ENCODE results near the gene NTN4.

The NTN4 gene

DNA sequence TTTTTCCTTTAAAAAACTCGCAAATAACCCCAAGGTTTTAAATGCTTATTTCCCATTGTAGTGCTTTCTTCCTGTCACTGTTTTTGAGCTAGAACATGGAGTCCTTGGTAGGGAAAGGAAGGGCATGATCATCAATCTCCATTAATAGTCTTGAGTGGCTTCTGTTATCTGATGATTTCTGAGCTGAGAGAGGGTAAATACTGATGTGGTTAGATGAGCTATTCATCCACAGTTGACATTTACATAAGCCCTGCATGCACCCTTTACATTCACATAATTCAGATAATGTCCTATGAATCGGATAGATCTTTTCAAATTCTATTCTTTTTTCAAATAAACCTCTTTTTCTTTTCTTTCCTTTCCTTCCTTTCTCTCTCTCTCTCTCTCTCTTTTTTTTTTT lies 81.4 kb downstream of the NTN4 start:
- H3K4me2 ChIP-seq (ENCODE audit: low read length), result no peak overlapping the region
- TF ChIP-seq, protein P1, sequence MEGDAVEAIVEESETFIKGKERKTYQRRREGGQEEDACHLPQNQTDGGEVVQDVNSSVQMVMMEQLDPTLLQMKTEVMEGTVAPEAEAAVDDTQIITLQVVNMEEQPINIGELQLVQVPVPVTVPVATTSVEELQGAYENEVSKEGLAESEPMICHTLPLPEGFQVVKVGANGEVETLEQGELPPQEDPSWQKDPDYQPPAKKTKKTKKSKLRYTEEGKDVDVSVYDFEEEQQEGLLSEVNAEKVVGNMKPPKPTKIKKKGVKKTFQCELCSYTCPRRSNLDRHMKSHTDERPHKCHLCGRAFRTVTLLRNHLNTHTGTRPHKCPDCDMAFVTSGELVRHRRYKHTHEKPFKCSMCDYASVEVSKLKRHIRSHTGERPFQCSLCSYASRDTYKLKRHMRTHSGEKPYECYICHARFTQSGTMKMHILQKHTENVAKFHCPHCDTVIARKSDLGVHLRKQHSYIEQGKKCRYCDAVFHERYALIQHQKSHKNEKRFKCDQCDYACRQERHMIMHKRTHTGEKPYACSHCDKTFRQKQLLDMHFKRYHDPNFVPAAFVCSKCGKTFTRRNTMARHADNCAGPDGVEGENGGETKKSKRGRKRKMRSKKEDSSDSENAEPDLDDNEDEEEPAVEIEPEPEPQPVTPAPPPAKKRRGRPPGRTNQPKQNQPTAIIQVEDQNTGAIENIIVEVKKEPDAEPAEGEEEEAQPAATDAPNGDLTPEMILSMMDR (IDR thresholded peaks at IDR 0.05; ENCODE audit: low read depth, low read length, poor library complexity, severe bottlenecking), result no peak
- TF ChIP-seq EZH2phosphoT487 (IDR thresholded peaks at IDR 0.05; ENCODE audit: borderline replicate concordance, low read length), result no peak
- H3K4me1 ChIP-seq (ENCODE audit: control insufficient read depth, low read length), result no peaks in the 10 kb centered on the region
- H4K20me1 ChIP-seq (ENCODE audit: control insufficient read depth, insufficient read depth, low read depth, low read length), result no peaks in the 10 kb centered on the region
- no peaks in the 10 kb centered on the region for H3K36me3 ChIP-seq (ENCODE audit: control insufficient read depth, low read length)
- no peaks in the 10 kb centered on the region for H3K9me3 ChIP-seq (ENCODE audit: control insufficient read depth, insufficient read depth, low read length)
- peaks cover 6% of the 10 kb centered on the region; the same call in 1 of the 2 replicates for H3K27me3 ChIP-seq (ENCODE audit: control insufficient read depth, low read length)
- no peak overlapping the region for H3K4me3 ChIP-seq (ENCODE audit: low read length)
- H3F3A ChIP-seq (ENCODE audit: control insufficient read depth, insufficient read depth), result no peaks in the 10 kb centered on the region
- no peak overlapping the region for H3K27ac ChIP-seq (ENCODE audit: low read depth, low read length)
- no peaks in the 10 kb centered on the region for H3K79me2 ChIP-seq (ENCODE audit: control insufficient read depth, low read length)
- H3K9me2 ChIP-seq (replicated peaks; ENCODE audit: control insufficient read depth, low read length), result no peaks in the 10 kb centered on the region

DNA sequence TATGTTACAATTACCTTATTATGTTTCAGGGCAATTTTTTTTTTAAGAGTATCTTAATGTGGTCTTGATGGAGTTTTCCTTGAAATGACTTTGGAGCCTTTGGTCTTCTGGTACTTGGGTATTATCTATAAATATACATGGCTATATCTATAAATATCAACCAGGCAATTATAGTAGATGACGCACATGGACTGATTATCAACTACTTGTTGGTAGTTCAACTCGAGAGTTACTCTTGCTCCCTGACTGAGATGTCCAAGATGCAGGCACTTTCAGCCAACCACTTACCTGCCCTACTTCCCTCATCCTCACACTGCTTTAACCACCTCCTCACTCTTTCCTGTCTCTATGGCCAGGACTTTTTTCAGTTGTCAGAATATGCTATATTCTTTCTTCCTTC lies 85.4 kb downstream of the NTN4 start:
- H3K9me2 ChIP-seq (replicated peaks; ENCODE audit: control insufficient read depth, low read length), result no peaks in the 10 kb centered on the region
- H3K4me3 ChIP-seq (ENCODE audit: low read length), result no peak overlapping the region
- no peaks in the 10 kb centered on the region for H3K36me3 ChIP-seq (ENCODE audit: control insufficient read depth, low read length)
- H3K9me3 ChIP-seq (ENCODE audit: control insufficient read depth, insufficient read depth, low read length), result no peaks in the 10 kb centered on the region
- H3K4me1 ChIP-seq (ENCODE audit: control insufficient read depth, low read length), result no peaks in the 10 kb centered on the region
- no peak for TF ChIP-seq EZH2phosphoT487 (IDR thresholded peaks at IDR 0.05; ENCODE audit: borderline replicate concordance, low read length)
- TF ChIP-seq, protein P1 (IDR thresholded peaks at IDR 0.05; ENCODE audit: low read depth, low read length, poor library complexity, severe bottlenecking), result no peak
- no peak overlapping the region for H3K27ac ChIP-seq (ENCODE audit: low read depth, low read length)
- H3K27me3 ChIP-seq (ENCODE audit: control insufficient read depth, low read length), result peaks cover 6% of the 10 kb centered on the region; the same call in 1 of the 2 replicates
- no peaks in the 10 kb centered on the region for H3K79me2 ChIP-seq (ENCODE audit: control insufficient read depth, low read length)
- H4K20me1 ChIP-seq (ENCODE audit: control insufficient read depth, insufficient read depth, low read depth, low read length), result no peaks in the 10 kb centered on the region
- no peak overlapping the region for H3K4me2 ChIP-seq (ENCODE audit: low read length)
- no peaks in the 10 kb centered on the region for H3F3A ChIP-seq (ENCODE audit: control insufficient read depth, insufficient read depth)

GRCh38 chr12:95703986-95704385 lies 86.6 kb downstream of the NTN4 start:
- H3K27ac ChIP-seq (ENCODE audit: low read depth, low read length), result no peak overlapping the region
- H3K79me2 ChIP-seq (ENCODE audit: control insufficient read depth, low read length), result no peaks in the 10 kb centered on the region
- no peaks in the 10 kb centered on the region for H3F3A ChIP-seq (ENCODE audit: control insufficient read depth, insufficient read depth)
- TF ChIP-seq EZH2phosphoT487 (IDR thresholded peaks at IDR 0.05; ENCODE audit: borderline replicate concordance, low read length), result no peak
- TF ChIP-seq, protein P1 (IDR thresholded peaks at IDR 0.05; ENCODE audit: low read depth, low read length, poor library complexity, severe bottlenecking), result no peak
- H3K4me2 ChIP-seq (ENCODE audit: low read length), result no peak overlapping the region
- H3K4me1 ChIP-seq (ENCODE audit: control insufficient read depth, low read length), result no peaks in the 10 kb centered on the region
- H4K20me1 ChIP-seq (ENCODE audit: control insufficient read depth, insufficient read depth, low read depth, low read length), result no peaks in the 10 kb centered on the region
- no peak overlapping the region for H3K4me3 ChIP-seq (ENCODE audit: low read length)
- H3K27me3 ChIP-seq (ENCODE audit: control insufficient read depth, low read length), result peaks cover 12% of the 10 kb centered on the region
- no peaks in the 10 kb centered on the region for H3K9me3 ChIP-seq (ENCODE audit: control insufficient read depth, insufficient read depth, low read length)
- H3K36me3 ChIP-seq (ENCODE audit: control insufficient read depth, low read length), result no peaks in the 10 kb centered on the region
- H3K9me2 ChIP-seq (replicated peaks; ENCODE audit: control insufficient read depth, low read length), result no peaks in the 10 kb centered on the region

All from DOHH2 (cell line).